LNCAP (cell line): ENCODE results near the gene ENDOG.

Experiments used
- TF ChIP-seq, protein P1 (sequence below): fragments of 450-650 bp; IDR thresholded peaks from 2 replicates; pipeline ENCODE4 v1.5.1; 2017; ENCODE audit warnings: mild to moderate bottlenecking

Gene ENDOG

DNA sequence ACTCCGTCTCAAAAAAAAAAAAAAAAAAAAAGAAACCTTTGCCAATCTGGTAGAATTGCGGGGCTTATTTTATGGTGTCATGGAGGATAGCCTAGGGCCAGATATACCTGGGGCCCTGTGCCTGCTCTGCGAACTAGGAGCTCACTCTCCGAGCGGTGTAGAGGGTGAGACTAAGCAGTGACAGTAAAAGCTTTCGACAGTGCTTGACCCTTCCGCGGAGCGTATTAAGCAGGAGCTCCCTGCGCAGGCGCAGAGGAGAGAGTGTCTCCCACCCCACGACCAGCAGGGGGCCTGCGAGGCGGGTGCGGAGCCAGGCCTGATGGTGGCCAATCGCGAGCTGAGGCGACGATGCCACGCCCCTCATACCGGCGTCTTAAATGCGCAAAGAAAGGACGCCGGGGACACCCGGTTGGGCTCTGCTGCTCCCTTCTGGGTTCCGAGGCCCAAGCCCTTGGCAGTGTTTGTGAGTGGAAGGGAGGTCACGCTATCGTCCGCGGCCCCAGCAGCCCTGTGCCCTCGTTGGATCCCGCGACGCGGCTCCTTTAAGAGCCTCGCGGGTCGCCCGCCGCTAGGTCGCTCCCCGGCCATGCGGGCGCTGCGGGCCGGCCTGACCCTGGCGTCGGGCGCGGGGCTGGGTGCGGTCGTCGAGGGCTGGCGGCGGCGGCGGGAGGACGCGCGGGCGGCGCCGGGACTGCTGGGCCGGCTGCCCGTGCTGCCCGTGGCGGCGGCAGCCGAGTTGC lies at the start of gene ENDOG:
Gene ENDOG, plus strand, starts transcription at position 402 of the 740 bp plus-strand sequence. Its CDS starts 185 bp downstream, at position 587.
- TF ChIP-seq, protein P1, sequence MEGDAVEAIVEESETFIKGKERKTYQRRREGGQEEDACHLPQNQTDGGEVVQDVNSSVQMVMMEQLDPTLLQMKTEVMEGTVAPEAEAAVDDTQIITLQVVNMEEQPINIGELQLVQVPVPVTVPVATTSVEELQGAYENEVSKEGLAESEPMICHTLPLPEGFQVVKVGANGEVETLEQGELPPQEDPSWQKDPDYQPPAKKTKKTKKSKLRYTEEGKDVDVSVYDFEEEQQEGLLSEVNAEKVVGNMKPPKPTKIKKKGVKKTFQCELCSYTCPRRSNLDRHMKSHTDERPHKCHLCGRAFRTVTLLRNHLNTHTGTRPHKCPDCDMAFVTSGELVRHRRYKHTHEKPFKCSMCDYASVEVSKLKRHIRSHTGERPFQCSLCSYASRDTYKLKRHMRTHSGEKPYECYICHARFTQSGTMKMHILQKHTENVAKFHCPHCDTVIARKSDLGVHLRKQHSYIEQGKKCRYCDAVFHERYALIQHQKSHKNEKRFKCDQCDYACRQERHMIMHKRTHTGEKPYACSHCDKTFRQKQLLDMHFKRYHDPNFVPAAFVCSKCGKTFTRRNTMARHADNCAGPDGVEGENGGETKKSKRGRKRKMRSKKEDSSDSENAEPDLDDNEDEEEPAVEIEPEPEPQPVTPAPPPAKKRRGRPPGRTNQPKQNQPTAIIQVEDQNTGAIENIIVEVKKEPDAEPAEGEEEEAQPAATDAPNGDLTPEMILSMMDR = peak; percentile 87

- TF ChIP-seq, protein P1 = no peak
These were observed 49.7 kb upstream of the ENDOG start for GRCh38 chr9:128768606-128769005.

DNA sequence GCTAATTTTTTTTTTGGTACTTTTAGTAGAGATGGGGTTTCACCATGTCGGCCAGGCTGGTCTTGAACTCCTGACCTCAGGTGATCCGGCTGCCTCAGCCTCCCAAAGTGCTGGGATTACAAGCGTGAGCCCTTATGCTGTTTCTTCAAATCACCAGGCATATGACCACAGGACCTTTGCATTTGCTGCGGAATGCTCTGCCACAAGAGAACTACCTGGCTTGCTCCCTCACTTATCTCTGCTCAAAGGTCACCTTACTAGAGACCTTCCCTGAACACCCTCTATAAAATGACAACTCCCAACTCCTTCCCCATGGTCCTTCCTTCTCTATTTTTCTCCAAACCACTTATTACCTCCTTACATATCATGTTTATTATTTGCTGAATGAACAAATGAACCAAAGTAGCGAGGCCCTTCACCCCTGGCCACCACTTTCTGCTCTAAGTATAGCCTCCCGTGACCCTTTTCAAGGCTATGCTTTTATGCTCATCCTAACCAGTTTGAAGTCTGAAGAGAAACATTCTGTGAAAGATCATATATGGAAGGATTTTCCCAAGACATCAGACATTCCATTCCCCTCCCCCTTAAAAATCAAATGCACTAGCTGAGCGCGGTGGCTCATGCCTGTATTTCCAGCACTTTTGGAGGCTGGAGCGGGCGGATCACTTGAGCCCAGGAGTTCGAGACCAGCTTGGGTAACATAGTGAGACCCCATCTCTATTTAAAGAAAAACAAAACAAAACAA lies 47.8 kb upstream of the ENDOG start:
- TF ChIP-seq, protein P1 = no peak

DNA sequence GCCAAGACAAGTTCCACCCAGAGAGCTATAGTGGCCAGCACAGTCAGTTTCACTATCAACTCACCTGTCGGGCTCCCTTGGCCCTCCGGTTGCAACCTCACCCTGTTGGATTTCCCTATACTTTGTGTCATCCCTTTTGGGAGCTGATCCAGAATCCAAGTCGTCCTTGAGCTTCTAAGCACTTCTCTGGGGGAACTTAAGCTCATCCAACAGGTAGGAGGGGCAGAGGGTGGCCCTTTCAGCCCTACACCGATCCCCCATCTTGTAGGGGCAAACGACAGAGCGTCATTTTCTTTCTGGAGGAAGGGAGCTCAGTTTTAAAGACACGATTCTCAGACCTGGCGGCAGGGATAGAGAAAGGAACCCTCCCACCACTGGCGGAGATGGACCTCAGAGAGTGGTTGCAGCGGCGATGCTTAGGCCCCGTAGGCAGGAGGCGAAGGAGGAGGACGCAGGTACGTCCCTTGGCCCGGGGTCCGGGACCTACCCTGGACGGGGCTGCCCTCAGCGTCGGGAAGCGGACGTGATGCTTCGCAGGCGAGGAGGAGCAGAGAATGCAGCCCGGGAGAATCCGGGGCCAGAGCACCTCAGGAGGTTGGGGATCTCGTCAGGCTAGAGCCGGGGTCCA lies 47.1 kb upstream of the ENDOG start:
- TF ChIP-seq, protein P1 = no peak

DNA sequence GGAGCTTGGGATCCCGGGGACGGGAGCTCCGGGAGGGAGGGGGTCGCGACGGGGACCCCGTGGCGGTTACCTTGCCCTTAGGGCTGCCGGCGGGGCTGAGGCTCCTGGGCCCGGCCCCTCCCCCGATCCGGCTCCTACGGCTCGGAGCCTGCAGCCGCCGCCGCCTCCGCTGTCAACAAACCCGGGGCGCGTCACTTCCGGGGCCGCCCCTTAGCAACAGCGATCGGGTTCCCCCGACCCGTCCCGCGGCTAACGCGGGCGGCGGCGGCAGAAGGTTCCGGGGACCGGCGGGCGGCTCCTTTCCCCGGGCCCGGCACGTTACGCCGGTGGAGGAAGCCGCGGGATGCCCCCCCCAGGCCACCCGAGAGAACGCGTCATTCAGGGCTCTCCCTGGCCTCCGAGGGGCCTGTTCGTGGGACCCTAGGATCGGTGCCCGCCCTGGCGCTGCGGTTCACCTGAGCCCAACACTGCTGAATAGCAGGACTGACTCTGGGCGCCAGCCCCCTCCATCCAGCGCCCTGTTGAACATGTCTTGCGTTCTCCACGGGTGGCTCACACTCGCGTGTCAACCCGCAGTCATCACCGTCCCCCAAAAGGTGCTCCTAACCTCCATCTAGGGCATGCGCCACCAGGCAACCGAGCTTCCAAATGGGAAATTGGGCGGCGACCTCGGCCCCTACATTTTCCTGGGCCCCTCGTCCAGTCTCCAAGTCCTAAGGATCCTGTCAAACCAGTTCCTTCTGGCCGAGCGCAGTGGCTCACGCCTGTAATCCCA lies 46.4 kb upstream of the ENDOG start, which contains the start of gene ZER1:
Gene ZER1, minus strand, starts transcription at position 183 of the 775 bp plus-strand sequence. CDS start 16,362 bp downstream, outside the sequence.
- TF ChIP-seq, protein P1 = no peak

DNA sequence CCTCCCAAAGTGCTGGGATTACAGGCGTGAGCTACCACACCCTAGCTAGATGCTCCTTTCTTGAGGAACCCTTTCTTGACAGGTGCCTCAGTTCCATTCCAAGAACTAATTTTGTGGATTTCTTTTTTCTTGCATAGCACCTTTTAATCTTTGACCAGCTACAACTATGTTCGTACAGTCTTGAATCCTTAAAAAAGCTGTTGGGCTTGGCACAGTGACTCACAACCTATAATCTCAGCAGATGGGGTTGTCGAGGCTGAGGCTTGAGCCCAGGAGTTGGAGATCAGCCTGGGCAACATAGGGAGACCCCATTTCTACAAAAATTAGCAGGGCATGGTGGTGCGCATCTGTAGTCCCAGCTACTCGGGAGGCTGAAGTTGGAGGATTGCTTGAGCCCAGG lies 45.3 kb upstream of the ENDOG start:
- TF ChIP-seq, protein P1 = no peak

- TF ChIP-seq, protein P1 = no peak
These were observed 43.5 kb upstream of the ENDOG start for GRCh38 chr9:128774804-128775203.
